ENCODE results near the gene EPB41. TPM values are rescaled to one million over a fixed set of nuclear protein-coding genes. Genes with fewer than 3 reads are reported as not detected.

The EPB41 gene
- total and polyA plus RNA-seq, 2 donors from 2014 or later, result 9.9 to 38.8 TPM

GRCh38 chr1:29122682-29123052 lies 208.3 kb downstream of the EPB41 start:
- Histone ChIP-seq H3K27ac (ENCODE audit: low read depth in 2 of 2, low read length in 2 of 2) (peak overlapping the region; percentile 82 to 88), H3K4me1 (ENCODE audit: control insufficient read depth in 2 of 3, insufficient read depth in 2 of 3, low read depth in 1 of 3, low read length in 3 of 3) (peaks cover 0 to 6% (median 0%) of the 10 kb centered on the region in 3 donors), H3K9ac (ENCODE audit: low read length in 3 of 3) (peak overlapping the region in 1 of 3 donors; percentile 67), H3K4me3 (ENCODE audit: low read length in 3 of 3) (peak overlapping the region; percentile 14 to 62 (median 36)), H3K9me3 (ENCODE audit: control insufficient read depth in 2 of 3, insufficient read depth in 1 of 3, low read length in 3 of 3) (no peaks in the 10 kb centered on the region), H3K36me3 (ENCODE audit: control insufficient read depth in 2 of 3, insufficient read depth in 3 of 3, low read length in 3 of 3) (no peaks in the 10 kb centered on the region), H3K27me3 (ENCODE audit: control insufficient read depth, insufficient read depth, low read length) (no peaks in the 10 kb centered on the region)
- intact Hi-C loops (cut with DNase I), result no loop called here
- TF ChIP-seq CTCF (IDR thresholded peaks at IDR 0.05; ENCODE audit: borderline replicate concordance, extremely low read depth, insufficient read depth), result no peak
- DNase-seq (peak in 2 of 5 donors; percentile 42 to 60), FAIRE-seq (no peak)

- Histone ChIP-seq H3K27me3 (ENCODE audit: control insufficient read depth, insufficient read depth, low read length) (no peaks in the 10 kb centered on the region), H3K4me3 (ENCODE audit: low read length in 3 of 3) (peak overlapping the region; percentile 36 to 62 (median 47)), H3K9ac (ENCODE audit: low read length in 3 of 3) (peak overlapping the region in 2 of 3 donors; percentile 22 to 67), H3K27ac (ENCODE audit: low read depth in 2 of 2, low read length in 2 of 2) (peak overlapping the region; percentile 82 to 88), H3K9me3 (ENCODE audit: control insufficient read depth in 2 of 3, insufficient read depth in 1 of 3, low read length in 3 of 3) (no peaks in the 10 kb centered on the region), H3K36me3 (ENCODE audit: control insufficient read depth in 2 of 3, insufficient read depth in 3 of 3, low read length in 3 of 3) (no peaks in the 10 kb centered on the region), H3K4me1 (ENCODE audit: control insufficient read depth in 2 of 3, insufficient read depth in 2 of 3, low read depth in 1 of 3, low read length in 3 of 3) (peaks cover 0 to 6% (median 0%) of the 10 kb centered on the region in 3 donors)
- TF ChIP-seq CTCF (IDR thresholded peaks at IDR 0.05; ENCODE audit: borderline replicate concordance, extremely low read depth, insufficient read depth), result no peak
- FAIRE-seq (no peak), DNase-seq (peak; percentile 44 to 83 (median 60))
- intact Hi-C loops (cut with DNase I), result no loop called here
Measured at GRCh38 chr1:29123053-29123886, 208.9 kb downstream of the EPB41 start.

GRCh38 chr1:29123887-29124365 lies 209.6 kb downstream of the EPB41 start, which contains the start of gene TMEM200B:
Gene TMEM200B, minus strand, starts transcription at chr1:29123903. Its CDS starts 2,075 bp downstream, at chr1:29121828.
- intact Hi-C loops (cut with DNase I), result no loop called here
- Histone ChIP-seq H3K9me3 (ENCODE audit: control insufficient read depth in 2 of 3, insufficient read depth in 1 of 3, low read length in 3 of 3) (no peaks in the 10 kb centered on the region), H3K27ac (ENCODE audit: low read depth in 2 of 2, low read length in 2 of 2) (peak within 1 kb of the TSS; percentile 82 to 93), H3K4me1 (ENCODE audit: control insufficient read depth in 2 of 3, insufficient read depth in 2 of 3, low read depth in 1 of 3, low read length in 3 of 3) (peaks cover 0 to 6% (median 0%) of the 10 kb centered on the region in 3 donors), H3K36me3 (ENCODE audit: control insufficient read depth in 2 of 3, insufficient read depth in 3 of 3, low read length in 3 of 3) (no peaks in the 10 kb centered on the region), H3K9ac (ENCODE audit: low read length in 3 of 3) (peak within 1 kb of the TSS; percentile 26 to 82 (median 48)), H3K27me3 (ENCODE audit: control insufficient read depth, insufficient read depth, low read length) (no peaks in the 10 kb centered on the region), H3K4me3 (ENCODE audit: low read length in 3 of 3) (peak within 1 kb of the TSS; percentile 36 to 66 (median 63))
- TF ChIP-seq CTCF (IDR thresholded peaks at IDR 0.05; ENCODE audit: borderline replicate concordance, extremely low read depth, insufficient read depth), result no peak
- DNase-seq, result peak in 2 of 5 donors; percentile 46 to 79
- no peak for FAIRE-seq
